ENCODE measurements around the gene MED7. TPM values are rescaled to one million over a fixed set of nuclear protein-coding genes. Genes with fewer than 3 reads are reported as not detected.

MED7 gene
- total RNA-seq, 1 experiment from 2014 or later: 16.3 TPM

- DNase-seq (ENCODE audit: low read depth): no peak
Measured at GRCh38 chr5:157164521-157164920, 21.9 kb upstream of the MED7 start.

- no peak for DNase-seq (ENCODE audit: low read depth)
Measured at GRCh38 chr5:157162919-157163510, 20.4 kb upstream of the MED7 start.

GRCh38 chr5:157161996-157162395, 19.3 kb upstream of the MED7 start:
- DNase-seq (ENCODE audit: low read depth): no peak

- DNase-seq (ENCODE audit: low read depth): no peak
Measured at GRCh38 chr5:157160001-157160400, 17.3 kb upstream of the MED7 start.

GRCh38 chr5:157159209-157159751, 16.6 kb upstream of the MED7 start:
- no peak for DNase-seq (ENCODE audit: low read depth)

- DNase-seq (ENCODE audit: low read depth): no peak
Measured at GRCh38 chr5:157157293-157157891, 14.7 kb upstream of the MED7 start.

GRCh38 chr5:157155297-157155696, 12.6 kb upstream of the MED7 start:
- DNase-seq (ENCODE audit: low read depth): no peak

GRCh38 chr5:157150995-157151394, 8.3 kb upstream of the MED7 start:
- DNase-seq (ENCODE audit: low read depth): no peak

- DNase-seq (ENCODE audit: low read depth): peak; percentile 60
Measured at GRCh38 chr5:157148734-157149615, 6.3 kb upstream of the MED7 start.

- peak; percentile 36 for DNase-seq (ENCODE audit: low read depth)
Measured at GRCh38 chr5:157143127-157143971, 684 bp upstream of the MED7 start.

GRCh38 chr5:157137691-157138090, 5.0 kb downstream of the MED7 start:
- no peak for DNase-seq (ENCODE audit: low read depth)

GRCh38 chr5:157132281-157132612, 10.4 kb downstream of the MED7 start:
- no peak for DNase-seq (ENCODE audit: low read depth)

GRCh38 chr5:157130925-157131324, 11.7 kb downstream of the MED7 start:
- DNase-seq (ENCODE audit: low read depth): peak; percentile 55

- no peak for DNase-seq (ENCODE audit: low read depth)
Measured at GRCh38 chr5:157121709-157122108, 21.0 kb downstream of the MED7 start.

GRCh38 chr5:157120102-157120501, 22.6 kb downstream of the MED7 start:
- no peak for DNase-seq (ENCODE audit: low read depth)

GRCh38 chr5:157116483-157116954, 26.1 kb downstream of the MED7 start:
- DNase-seq (ENCODE audit: low read depth): no peak

GRCh38 chr5:157115502-157115901, 27.2 kb downstream of the MED7 start:
- no peak for DNase-seq (ENCODE audit: low read depth)

GRCh38 chr5:157115012-157115411, 27.7 kb downstream of the MED7 start:
- DNase-seq (ENCODE audit: low read depth): peak; percentile 2

- no peak for DNase-seq (ENCODE audit: low read depth)
Measured at GRCh38 chr5:157113002-157113401, 29.7 kb downstream of the MED7 start.

- DNase-seq (ENCODE audit: low read depth): no peak
Measured at GRCh38 chr5:157109744-157110143, 32.9 kb downstream of the MED7 start.

GRCh38 chr5:157108976-157109375, 33.7 kb downstream of the MED7 start, which contains the start of gene HAVCR2:
HAVCR2 (minus strand) TSS chr5:157109044; CDS start chr5:157108983, 61 bp downstream.
- no peak for DNase-seq (ENCODE audit: low read depth)

All from M059J (cell line).